IMR-90 (cell line): ENCODE measurements around the gene TEC. TPM values are rescaled to one million over a fixed set of nuclear protein-coding genes. Genes with fewer than 3 reads are reported as not detected.
A peak's percentile ranks its signal among the peaks of the same experiment; 100 is the strongest.

Experiments
- ATAC-seq: fragments of 200-7000 bp; cut with Tn5 transposase; 2 replicates; pipeline ENCODE4 v1.9.1; 2020; ENCODE audit warnings: low read depth, mild to moderate bottlenecking, moderate library complexity
- BruUV-seq: library from RNA; stranded (reverse); fragments of 400-500 nt; replicated peaks from 2 replicates; lab custom pipeline; 2021; lab: Mats Ljungman, UMichigan
- CTCF ChIA-PET: fragments of 300-600 bp; formaldehyde crosslinking; extraction: SDS; loops from one replicate; lab custom pipeline; 2021; ENCODE audit warnings: antibody characterized with exemption; lab: Yijun Ruan, JAX
- POLR2A ChIA-PET: fragments of 300-600 bp; sonication (Branson Sonifier 250); formaldehyde crosslinking; loops from one replicate; lab custom pipeline; 2022; ENCODE audit warnings: antibody characterized with exemption; ENCODE audit not compliant: unreplicated experiment; lab: Charles Lee
- DNase-seq: peaks from one replicate; pipeline ENCODE4 v3.0.0; 2013
- H2AFZ ChIP-seq: replicated peaks from 2 replicates; pipeline ENCODE3; 2013; ENCODE audit warnings: low read length, mild to moderate bottlenecking; ENCODE audit not compliant: poor library complexity
- H2AK5ac ChIP-seq: 2 replicates; pipeline ENCODE4 v1.6.1; 2013; ENCODE audit warnings: low read depth, low read length, inconsistent platforms
- H2AK9ac ChIP-seq: replicated peaks from 2 replicates; pipeline ENCODE3; 2013; ENCODE audit warnings: mild to moderate bottlenecking, low read depth, low read length, moderate library complexity; ENCODE audit not compliant: poor library complexity
- H2BK120ac ChIP-seq: 2 replicates; pipeline ENCODE4 v1.6.1; 2013; ENCODE audit warnings: low read depth, low read length, inconsistent platforms
- H2BK15ac ChIP-seq: 3 replicates; pipeline ENCODE4 v1.6.1; 2013; ENCODE audit warnings: low read depth, low read length, inconsistent platforms
- H2BK20ac ChIP-seq: 2 replicates; pipeline ENCODE4 v1.6.1; 2013; ENCODE audit warnings: low read depth, mild to moderate bottlenecking, inconsistent platforms, low read length, moderate library complexity
- H2BK5ac ChIP-seq: 2 replicates; pipeline ENCODE4 v1.6.1; 2013; ENCODE audit warnings: mild to moderate bottlenecking, low read depth, low read length, inconsistent platforms; ENCODE audit not compliant: poor library complexity, severe bottlenecking
- H3K14ac ChIP-seq: replicated peaks from 2 replicates; pipeline ENCODE4 v1.6.1; 2013; ENCODE audit warnings: low read depth, low read length, inconsistent platforms
- H3K18ac ChIP-seq: 2 replicates; pipeline ENCODE4 v1.6.1; 2013; ENCODE audit warnings: low read depth, low read length, control low read depth
- H3K23ac ChIP-seq: 2 replicates; pipeline ENCODE4 v1.6.1; 2013; ENCODE audit warnings: low read depth, low read length, inconsistent platforms
- H3K27ac ChIP-seq: 2 replicates; pipeline ENCODE4 v1.5.1; 2013; ENCODE audit warnings: mild to moderate bottlenecking, control low read depth, low read length; ENCODE audit not compliant: insufficient read depth
- H3K27me3 ChIP-seq: 2 replicates; pipeline ENCODE4 v1.6.1; 2013; ENCODE audit warnings: low read length; ENCODE audit not compliant: control insufficient read depth, insufficient read depth
- H3K36me3 ChIP-seq: 2 replicates; pipeline ENCODE4 v1.6.1; 2013; ENCODE audit warnings: low read length, mixed read lengths; ENCODE audit not compliant: control insufficient read depth, insufficient read depth
- H3K4ac ChIP-seq: 2 replicates; pipeline ENCODE4 v1.6.1; 2013; ENCODE audit warnings: low read depth, low read length, inconsistent platforms
- H3K4me1 ChIP-seq: 2 replicates; pipeline ENCODE4 v1.6.1; 2013; ENCODE audit warnings: low read length, mixed read lengths; ENCODE audit not compliant: control insufficient read depth, insufficient read depth
- H3K4me2 ChIP-seq: 2 replicates; pipeline ENCODE4 v1.6.1; 2013; ENCODE audit warnings: low read depth, mild to moderate bottlenecking, control low read depth, low read length, moderate library complexity
- H3K4me3 ChIP-seq: 2 replicates; pipeline ENCODE4 v1.5.1; 2013; ENCODE audit warnings: low read depth, mild to moderate bottlenecking, control low read depth, low read length, moderate library complexity; ENCODE audit not compliant: insufficient read depth
- H3K56ac ChIP-seq: 2 replicates; pipeline ENCODE4 v1.6.1; 2013; ENCODE audit warnings: low read length, inconsistent platforms; ENCODE audit not compliant: insufficient read depth; ENCODE audit errors: extremely low read depth
- H3K79me1 ChIP-seq, 2 experiments: 2 replicates each; pipeline ENCODE4 v1.6.1; 2013; ENCODE audit warnings: low read length in 2 of 2, inconsistent platforms in 1 of 2, low read depth in 1 of 2
- H3K9ac ChIP-seq: 2 replicates; pipeline ENCODE4 v1.6.1; 2013; ENCODE audit warnings: low read depth, low read length, control low read depth
- H3K9me1 ChIP-seq: 2 replicates; pipeline ENCODE4 v1.6.1; 2013; ENCODE audit warnings: low read length, inconsistent platforms; ENCODE audit not compliant: insufficient read depth
- H3K9me3 ChIP-seq: 2 replicates; pipeline ENCODE4 v1.6.1; 2013; ENCODE audit warnings: low read length; ENCODE audit not compliant: control insufficient read depth, insufficient read depth
- H4K20me1 ChIP-seq: 2 replicates; pipeline ENCODE4 v1.6.1; 2013; ENCODE audit warnings: low read length, inconsistent platforms; ENCODE audit not compliant: insufficient read depth
- H4K5ac ChIP-seq: 2 replicates; pipeline ENCODE4 v1.6.1; 2013; ENCODE audit warnings: mild to moderate bottlenecking, low read depth, low read length, control low read depth
- H4K8ac ChIP-seq, 2 experiments: 2 replicates each; pipeline ENCODE4 v1.6.1; 2013; ENCODE audit warnings: low read depth in 2 of 2, low read length in 2 of 2, control low read depth in 1 of 2, inconsistent platforms in 1 of 2
- H4K91ac ChIP-seq: 2 replicates; pipeline ENCODE4 v1.6.1; 2013; ENCODE audit warnings: low read depth, low read length, inconsistent platforms; ENCODE audit not compliant: insufficient read depth
- CHD1 ChIP-seq: IDR thresholded peaks from 2 replicates; pipeline ENCODE4 v1.6.1; 2012; ENCODE audit warnings: low read depth, low read length, improper control_type of control experiment
- CTCF ChIP-seq: conservative IDR thresholded peaks from 2 replicates; pipeline ENCODE4 v1.5.1; 2012; ENCODE audit warnings: mild to moderate bottlenecking, low read depth, low read length, improper control_type of control experiment
- NFE2L2 ChIP-seq: fragments of 150-350 bp; IDR thresholded peaks from 2 replicates; pipeline ENCODE4 v1.6.1; 2016; ENCODE audit warnings: low read depth, mild to moderate bottlenecking, low read length
- RAD21 ChIP-seq: IDR thresholded peaks from 2 replicates; pipeline ENCODE4 v1.6.1; 2012; ENCODE audit warnings: low read length, improper control_type of control experiment
- whole genome bisulfite sequencing, 2 experiments: methylation state at CpG; one replicate each; pipeline versions ENCODE4 v1.1.5 to v1.1.7; 2013; ENCODE audit warnings: missing lambda C conversion rate in 2 of 2; ENCODE audit not compliant: insufficient read length in 1 of 2; ENCODE audit errors: extremely low coverage in 2 of 2; 5-methylcytosine and 5-hydroxymethylcytosine counted together
- dilution Hi-C: fragments of 300-500 bp; cut with HindIII; formaldehyde crosslinking; loops from one replicate; pipeline ENCODE4 v1.14.3; 2018; ENCODE audit warnings: low sequenced_read_pairs; ENCODE audit not compliant: unreplicated experiment
- in situ Hi-C: fragments of 300-500 bp; cut with MboI; formaldehyde crosslinking; loops from 3 replicates; pipeline ENCODE4 v1.14.3; 2019; ENCODE audit warnings: low sequenced_read_pairs, inconsistent platforms, mixed read lengths
- intact Hi-C: fragments of 100-400 bp; cut with micrococcal nuclease; formaldehyde crosslinking; loops from 2 replicates; pipeline ENCODE4 v1.10.0; 2022
- polyA plus RNA-seq, 3 experiments: library from polyadenylated mRNA; depleted of rRNA; stranded (reverse); fragments of >200 nt; gene quantifications; 2 replicates each; pipeline ENCODE4 v1.2.3, GENCODE V29; 2012; ENCODE audit warnings: low replicate concordance in 1 of 3
- total RNA-seq: library from RNA; depleted of rRNA; stranded (reverse); fragments of >200 nt; gene quantifications from 2 replicates; pipeline ENCODE4 v1.2.3, GENCODE V29; 2012

TEC gene
- total and polyA plus RNA-seq, 2 of the 4 experiments (the other 2 are of a cell fraction) = 0.39 to 0.54 TPM

- in situ Hi-C loops = no loop called here
- no CpG with 5 or more reads among the region's 3 CpGs for WGBS, 2 experiments
- Histone ChIP-seq H2AFZ (peak overlapping the region; percentile 64), H2AK9ac (no peak overlapping the region), H3K27me3 (peaks cover 2% of the 10 kb centered on the region; the same call in 1 of the 2 replicates), H3K79me1 (no peaks in the 10 kb centered on the region), H3K18ac (no peak overlapping the region), H3K9me3 (no peaks in the 10 kb centered on the region), H2BK20ac (no peak overlapping the region), H2BK120ac (no peak overlapping the region), H4K5ac (no peak overlapping the region), H3K4me2 (no peak overlapping the region), H3K36me3 (no peaks in the 10 kb centered on the region), H3K9me1 (no peaks in the 10 kb centered on the region), H3K4me1 (no peaks in the 10 kb centered on the region), H3K9ac (no peak overlapping the region), H3K56ac (no peak overlapping the region), H3K4me3 (no peak overlapping the region), H2AK5ac (no peak overlapping the region), H3K14ac (no peak overlapping the region), H2BK5ac (no peak overlapping the region), H3K4ac (peak overlapping the region; percentile 11; the same call in 1 of the 2 replicates), H4K91ac (no peak overlapping the region), H4K8ac (no peak overlapping the region), H3K27ac (no peak overlapping the region), H4K20me1 (no peaks in the 10 kb centered on the region), H2BK15ac (no peak overlapping the region), H3K23ac (no peak overlapping the region; the same call in 1 of the 2 replicates)
- ChIA-PET CTCF (interaction anchor here (0.6 to 0.7 kb wide), 3 partner anchors 8 to 182 kb away, joined by 3 read pairs; no protein-coding TSS in a partner anchor), POLR2A (no interaction called here)
- DNase-seq (peak; percentile 35), ATAC-seq (peak; percentile 70)
- TF ChIP-seq RAD21 = peak; percentile 30; the same call in 1 of the 2 replicates
- TF ChIP-seq CTCF = peak; percentile 40
- no peak for TF ChIP-seq NFE2L2
- TF ChIP-seq CHD1 = no peak
- intact Hi-C loops = no loop called here
- dilution Hi-C loops = no loop called here
- no TSS peak for BruUV-seq
Measured at GRCh38 chr4:48275247-48275646, 5.6 kb upstream of the TEC start.
